K562 (cell line): Measurements from ENCODE around the gene FAM193A.

Source experiments
- CEBPB ChIP-seq: fragments of 450-650 bp; IDR thresholded peaks from 2 replicates; pipeline ENCODE4 v1.6.1; 2016; ENCODE audit warnings: missing genetic modification characterization, missing compliant biosample characterization
- CHD2 ChIP-seq: IDR thresholded peaks from 2 replicates; pipeline ENCODE4 v1.6.1; 2011; ENCODE audit warnings: low read depth, low read length
- CUX1 ChIP-seq: fragments of 200-800 bp; sonication (Bioruptor generic); IDR thresholded peaks from 2 replicates; pipeline ENCODE4 v1.6.1; 2016; ENCODE audit warnings: missing genetic modification characterization, missing compliant biosample characterization
- JUNB ChIP-seq: fragments of 450-650 bp; formaldehyde crosslinking; conservative IDR thresholded peaks from 2 replicates; pipeline ENCODE4 v1.4.0; 2020; ENCODE audit warnings: mild to moderate bottlenecking
- NFRKB ChIP-seq: fragments of 450-650 bp; IDR thresholded peaks from 2 replicates; pipeline ENCODE4 v1.6.1; 2016; ENCODE audit warnings: low read depth
- PTBP1 ChIP-seq: fragments of 200-400 bp; formaldehyde crosslinking; IDR thresholded peaks from 2 replicates; pipeline ENCODE4 v1.6.1; 2017; ENCODE audit warnings: low read depth, low read length
- SMAD4 ChIP-seq: fragments of 250-450 bp; sonication (Bioruptor Pico); conservative IDR thresholded peaks from 2 replicates; pipeline ENCODE4 v1.8.0; 2021; ENCODE audit warnings: inconsistent platforms, mild to moderate bottlenecking, moderate library complexity
- YY1 ChIP-seq, 3 experiments: IDR thresholded peaks; 2 replicates each; pipeline ENCODE4 v1.6.1; 2011; ENCODE audit warnings: low read length in 2 of 3, mild to moderate bottlenecking in 2 of 3, moderate library complexity in 2 of 3, borderline replicate concordance in 1 of 3, control low read depth in 1 of 3, low read depth in 1 of 3; ENCODE audit not compliant: insufficient read depth in 3 of 3, insufficient replicate concordance in 2 of 3, control insufficient read depth in 1 of 3, insufficient read length in 1 of 3; ENCODE audit errors: extremely low read depth in 1 of 3
- TF ChIP-seq, protein P1 (sequence below): sonication (generic); formaldehyde crosslinking; IDR thresholded peaks from 2 replicates; pipeline ENCODE4 v1.9.0; 2022; ENCODE audit warnings: mild to moderate bottlenecking, missing genetic modification reagents
- TF ChIP-seq, protein P2 (sequence below), 2 experiments: fragments of 450-650 bp in 1 of 2; sonication (generic) in 1 of 2; formaldehyde crosslinking; conservative IDR thresholded peaks; 2 replicates each; pipeline versions ENCODE4 v1.4.0 to v1.8.1; 2020 to 2022; ENCODE audit warnings: mild to moderate bottlenecking in 1 of 2, missing genetic modification reagents in 1 of 2

DNA sequence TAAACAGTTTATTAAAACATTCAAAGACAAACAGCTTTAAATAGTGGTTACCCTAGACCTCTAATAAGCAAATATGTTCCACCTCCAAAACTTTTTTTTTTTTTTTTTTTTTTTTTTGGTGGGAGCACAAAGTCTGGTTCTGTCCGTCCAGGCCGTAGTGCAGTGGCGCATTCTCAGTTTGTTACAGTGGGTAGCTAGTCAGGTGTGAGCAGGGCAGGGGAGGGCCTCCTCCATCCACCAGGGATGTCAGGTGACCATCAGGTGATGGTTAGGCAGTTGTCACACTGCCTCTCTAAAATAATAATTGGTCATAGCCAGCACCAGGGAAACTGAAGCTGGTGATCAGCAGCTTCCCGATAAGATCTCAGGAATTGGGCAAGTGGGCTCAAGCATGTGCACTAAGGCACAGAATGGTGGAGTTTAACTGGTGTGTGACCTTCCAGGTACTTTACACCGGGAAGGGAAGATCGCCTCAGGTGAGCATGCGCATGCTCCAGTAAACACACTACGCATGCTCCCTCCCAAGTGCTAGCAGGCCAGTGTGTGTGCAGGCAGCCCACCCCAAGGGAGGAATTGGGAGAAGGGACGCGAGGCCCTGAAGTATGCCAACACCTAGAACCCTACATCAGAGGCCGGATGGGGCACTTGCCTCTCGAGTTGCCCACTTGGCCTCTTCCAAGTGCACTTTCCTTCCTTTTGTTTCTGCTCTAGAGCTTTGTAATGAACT is 192.5 kb downstream of the FAM193A start:
- TF ChIP-seq, protein P1, sequence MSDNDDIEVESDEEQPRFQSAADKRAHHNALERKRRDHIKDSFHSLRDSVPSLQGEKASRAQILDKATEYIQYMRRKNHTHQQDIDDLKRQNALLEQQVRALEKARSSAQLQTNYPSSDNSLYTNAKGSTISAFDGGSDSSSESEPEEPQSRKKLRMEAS (CRISPR knock-in tag), result no peak
- no peak for TF ChIP-seq NFRKB
- TF ChIP-seq, protein P2, sequence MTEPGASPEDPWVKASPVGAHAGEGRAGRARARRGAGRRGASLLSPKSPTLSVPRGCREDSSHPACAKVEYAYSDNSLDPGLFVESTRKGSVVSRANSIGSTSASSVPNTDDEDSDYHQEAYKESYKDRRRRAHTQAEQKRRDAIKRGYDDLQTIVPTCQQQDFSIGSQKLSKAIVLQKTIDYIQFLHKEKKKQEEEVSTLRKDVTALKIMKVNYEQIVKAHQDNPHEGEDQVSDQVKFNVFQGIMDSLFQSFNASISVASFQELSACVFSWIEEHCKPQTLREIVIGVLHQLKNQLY (CRISPR knock-in tag; conservative IDR thresholded peaks at IDR 0.05), result no peak
- TF ChIP-seq SMAD4 (CRISPR knock-in tag), result no peak
- no peak for TF ChIP-seq CEBPB
- TF ChIP-seq CUX1, result no peak
- no peak for TF ChIP-seq JUNB (CRISPR knock-in tag)
- no peak for TF ChIP-seq CHD2
- no peak for TF ChIP-seq YY1 (IDR thresholded peaks at IDR 0.05; ENCODE audit: borderline replicate concordance in 1 of 3, control insufficient read depth in 1 of 3, extremely low read depth in 1 of 3, insufficient read depth in 3 of 3, insufficient read length in 1 of 3, insufficient replicate concordance in 2 of 3, low read depth in 1 of 3, low read length in 2 of 3)
- no peak for TF ChIP-seq PTBP1
